ENCODE data around the gene GPR162.

- TF ChIP-seq SIN3A (IDR thresholded peaks at IDR 0.05; ENCODE audit: borderline replicate concordance, insufficient read depth, low read length) (no peak), TAF1 (IDR thresholded peaks at IDR 0.05; ENCODE audit: borderline replicate concordance, insufficient read depth, low read length) (no peak)
- TF ChIP-seq, protein P1, sequence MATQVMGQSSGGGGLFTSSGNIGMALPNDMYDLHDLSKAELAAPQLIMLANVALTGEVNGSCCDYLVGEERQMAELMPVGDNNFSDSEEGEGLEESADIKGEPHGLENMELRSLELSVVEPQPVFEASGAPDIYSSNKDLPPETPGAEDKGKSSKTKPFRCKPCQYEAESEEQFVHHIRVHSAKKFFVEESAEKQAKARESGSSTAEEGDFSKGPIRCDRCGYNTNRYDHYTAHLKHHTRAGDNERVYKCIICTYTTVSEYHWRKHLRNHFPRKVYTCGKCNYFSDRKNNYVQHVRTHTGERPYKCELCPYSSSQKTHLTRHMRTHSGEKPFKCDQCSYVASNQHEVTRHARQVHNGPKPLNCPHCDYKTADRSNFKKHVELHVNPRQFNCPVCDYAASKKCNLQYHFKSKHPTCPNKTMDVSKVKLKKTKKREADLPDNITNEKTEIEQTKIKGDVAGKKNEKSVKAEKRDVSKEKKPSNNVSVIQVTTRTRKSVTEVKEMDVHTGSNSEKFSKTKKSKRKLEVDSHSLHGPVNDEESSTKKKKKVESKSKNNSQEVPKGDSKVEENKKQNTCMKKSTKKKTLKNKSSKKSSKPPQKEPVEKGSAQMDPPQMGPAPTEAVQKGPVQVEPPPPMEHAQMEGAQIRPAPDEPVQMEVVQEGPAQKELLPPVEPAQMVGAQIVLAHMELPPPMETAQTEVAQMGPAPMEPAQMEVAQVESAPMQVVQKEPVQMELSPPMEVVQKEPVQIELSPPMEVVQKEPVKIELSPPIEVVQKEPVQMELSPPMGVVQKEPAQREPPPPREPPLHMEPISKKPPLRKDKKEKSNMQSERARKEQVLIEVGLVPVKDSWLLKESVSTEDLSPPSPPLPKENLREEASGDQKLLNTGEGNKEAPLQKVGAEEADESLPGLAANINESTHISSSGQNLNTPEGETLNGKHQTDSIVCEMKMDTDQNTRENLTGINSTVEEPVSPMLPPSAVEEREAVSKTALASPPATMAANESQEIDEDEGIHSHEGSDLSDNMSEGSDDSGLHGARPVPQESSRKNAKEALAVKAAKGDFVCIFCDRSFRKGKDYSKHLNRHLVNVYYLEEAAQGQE (IDR thresholded peaks at IDR 0.05; ENCODE audit: insufficient read depth in 1 of 2, low read depth in 2 of 2, low read length in 2 of 2), result no peak
Measured at GRCh38 chr12:6821591-6822425, at the start of gene GPR162.
